ENCODE results near the gene RPS24. TPM values are rescaled to one million over a fixed set of nuclear protein-coding genes. Genes with fewer than 3 reads are reported as not detected.
A peak's percentile ranks its signal among the peaks of the same experiment; 100 is the strongest.
"Not testable (repeated sequence)": the region's sequence is repeated elsewhere in the genome, so short reads cannot be mapped to it uniquely, and the experiment has no call there.

Gene RPS24
- total RNA-seq, 1 donor from 2014 or later: 1,050 TPM

- DNase-seq (ENCODE audit: low spot score): no peak
These were observed 13.7 kb downstream of the RPS24 start for GRCh38 chr10:78047314-78047891.

DNA sequence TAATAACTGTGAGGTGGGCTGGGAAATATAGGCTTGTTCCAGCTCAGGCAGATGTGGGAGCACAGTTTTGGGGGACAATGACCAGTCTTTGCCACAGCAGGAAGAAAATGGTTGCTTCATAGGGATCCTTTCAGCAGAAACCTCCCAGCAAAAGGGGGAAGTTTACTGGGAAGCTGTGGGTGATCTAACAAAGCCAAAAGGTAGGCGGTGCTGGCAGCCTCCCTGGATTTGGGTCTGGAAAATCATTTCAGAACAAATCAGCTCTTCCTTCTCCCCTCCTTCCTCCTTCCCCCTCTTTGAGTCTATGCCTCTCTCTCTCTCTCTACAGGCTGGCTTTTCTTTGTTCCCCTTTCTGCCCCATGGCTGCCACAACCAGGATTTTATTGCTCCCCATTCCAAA, 16.2 kb downstream of the RPS24 start:
- no peak for DNase-seq (ENCODE audit: low spot score)

GRCh38 chr10:78053211-78053868, 19.7 kb downstream of the RPS24 start:
- DNase-seq (ENCODE audit: low spot score): no peak

DNA sequence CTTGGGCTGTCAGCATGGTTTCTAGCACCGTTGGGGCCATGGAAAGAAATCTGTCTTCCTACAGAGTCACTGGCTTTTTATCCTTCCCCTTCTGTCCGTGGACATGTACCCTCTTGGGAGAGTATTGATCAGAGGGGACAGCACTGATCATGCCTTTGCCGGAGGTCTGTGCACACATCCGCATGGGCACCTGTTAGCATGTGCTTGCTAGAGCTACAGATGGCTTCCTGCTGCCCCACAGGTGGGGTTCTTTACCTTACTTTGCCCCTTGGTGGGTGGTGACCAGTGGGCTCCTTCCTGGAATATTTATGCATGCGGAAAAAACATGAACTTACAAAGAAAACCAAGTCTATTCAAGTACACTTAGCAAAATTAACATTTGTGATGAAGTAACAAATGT, 24.9 kb downstream of the RPS24 start:
- DNase-seq (ENCODE audit: low spot score): no peak

GRCh38 chr10:78059906-78060702, 26.4 kb downstream of the RPS24 start:
- no peak for DNase-seq (ENCODE audit: low spot score)

DNA sequence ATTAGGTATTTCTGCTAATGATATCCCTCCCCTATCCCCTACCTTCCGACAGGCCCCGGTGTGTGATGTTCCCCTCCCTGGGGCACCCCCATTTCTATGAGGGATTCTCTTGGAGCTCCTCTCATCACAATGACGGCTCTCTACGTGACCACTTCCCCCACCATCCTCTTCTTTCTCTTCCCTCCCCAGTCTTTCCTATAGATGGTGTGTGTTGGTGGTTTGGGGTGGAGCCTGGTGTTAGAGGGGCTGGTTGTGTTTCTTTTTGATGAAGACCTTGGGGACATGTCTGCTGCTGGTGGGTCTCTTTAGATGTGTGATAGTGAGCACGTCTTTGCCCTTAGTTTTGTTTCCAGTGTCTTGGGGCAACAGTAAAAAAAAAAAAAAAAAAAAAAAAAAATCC, 28.6 kb downstream of the RPS24 start:
- no peak for DNase-seq (ENCODE audit: low spot score)

DNA sequence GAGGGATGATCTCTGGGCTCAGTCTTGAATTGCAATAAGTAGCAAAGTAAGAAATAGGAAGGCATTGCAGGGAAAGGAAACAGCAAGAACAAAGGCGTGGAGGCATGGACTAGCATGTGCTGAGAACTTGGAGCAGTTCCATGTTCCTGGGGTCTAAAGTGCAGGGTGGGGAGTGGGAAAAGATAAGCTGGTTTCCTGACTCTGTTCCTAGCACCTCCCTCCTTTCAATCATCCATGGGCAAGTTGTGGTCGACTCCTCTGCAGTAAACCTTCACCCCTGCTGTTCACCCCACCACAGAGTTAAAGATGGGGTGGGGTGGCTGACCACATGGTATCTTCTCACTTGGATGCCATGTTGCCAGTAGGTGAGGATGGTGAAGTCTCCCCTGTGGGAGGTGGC, 29.6 kb downstream of the RPS24 start:
- DNase-seq (ENCODE audit: low spot score): no peak

DNA sequence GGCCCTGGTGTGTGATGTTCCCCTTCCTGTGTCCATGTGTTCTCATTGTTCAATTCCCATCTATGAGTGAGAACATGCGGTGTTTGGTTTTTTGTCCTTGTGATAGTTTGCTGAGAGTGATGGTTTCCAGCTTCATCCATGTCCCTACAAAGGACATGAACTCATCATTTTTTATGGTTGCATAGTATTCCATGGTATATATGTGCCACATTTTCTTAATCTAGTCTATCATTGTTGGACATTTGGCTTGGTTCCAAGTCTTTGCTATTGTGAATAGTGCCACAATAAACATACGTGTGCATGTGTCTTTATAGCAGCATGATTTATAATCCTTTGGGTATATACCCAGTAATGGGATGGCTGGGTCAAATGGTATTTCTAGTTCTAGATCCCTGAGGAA, 31.3 kb downstream of the RPS24 start:
- DNase-seq (ENCODE audit: low spot score): not testable (repeated sequence)

GRCh38 chr10:78065611-78066010, 31.9 kb downstream of the RPS24 start:
- DNase-seq (ENCODE audit: low spot score): no peak

GRCh38 chr10:78066012-78066411, 32.3 kb downstream of the RPS24 start:
- no peak for DNase-seq (ENCODE audit: low spot score)

DNA sequence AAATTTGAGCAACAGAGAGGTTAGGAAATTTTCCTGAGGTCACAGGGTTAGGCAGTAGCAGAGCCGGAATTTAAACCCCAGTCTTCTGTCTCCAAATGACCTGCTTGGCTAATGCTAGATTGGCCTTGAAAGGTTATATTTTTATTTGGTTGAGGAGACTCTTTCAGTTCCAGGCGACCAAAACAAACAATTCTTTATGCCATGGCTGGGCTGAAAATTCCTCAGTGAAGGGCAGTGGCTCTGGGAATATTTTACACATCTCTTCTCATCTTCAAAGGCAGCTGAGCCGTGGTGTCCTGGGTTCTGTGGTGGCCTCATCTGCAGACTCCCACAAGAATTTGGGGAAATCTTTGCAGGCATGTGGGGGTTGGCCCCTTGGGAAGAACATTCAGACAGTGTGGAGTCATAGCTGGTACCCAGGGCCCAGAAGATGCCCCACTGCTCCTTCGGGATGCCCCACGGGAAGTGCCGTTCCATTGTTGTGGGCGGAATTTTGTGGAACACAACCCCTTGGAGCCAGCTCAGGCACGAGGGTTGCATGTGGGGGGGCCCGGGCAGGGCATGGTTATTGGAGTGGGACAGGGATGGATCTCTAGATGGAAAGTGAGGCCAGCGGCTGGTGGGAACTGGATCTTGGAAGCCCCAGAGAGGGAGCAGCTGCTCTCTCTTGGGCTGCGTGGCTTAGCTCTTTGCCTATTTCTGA, 33.2 kb downstream of the RPS24 start:
- DNase-seq (ENCODE audit: low spot score): no peak

DNA sequence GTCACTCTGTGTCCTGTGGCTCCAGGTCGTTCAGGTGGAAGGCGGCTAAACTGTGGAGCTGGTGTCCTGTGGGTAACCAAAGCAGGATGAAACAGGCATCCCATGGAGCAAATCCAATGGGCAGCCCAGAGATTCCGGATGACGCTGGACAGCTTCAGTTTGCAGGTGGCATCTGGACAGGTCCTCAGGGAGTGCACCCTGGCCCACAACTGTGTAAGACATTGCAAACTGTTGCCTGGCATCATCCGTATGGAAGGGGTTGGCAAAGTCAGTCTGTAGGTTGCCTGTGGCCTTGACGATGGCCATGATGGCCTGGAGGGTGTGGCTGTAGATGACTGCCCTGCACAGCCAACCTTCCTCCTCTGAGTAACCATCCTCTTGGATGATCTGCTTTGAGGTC, 35.5 kb downstream of the RPS24 start:
- no peak for DNase-seq (ENCODE audit: low spot score)

DNA sequence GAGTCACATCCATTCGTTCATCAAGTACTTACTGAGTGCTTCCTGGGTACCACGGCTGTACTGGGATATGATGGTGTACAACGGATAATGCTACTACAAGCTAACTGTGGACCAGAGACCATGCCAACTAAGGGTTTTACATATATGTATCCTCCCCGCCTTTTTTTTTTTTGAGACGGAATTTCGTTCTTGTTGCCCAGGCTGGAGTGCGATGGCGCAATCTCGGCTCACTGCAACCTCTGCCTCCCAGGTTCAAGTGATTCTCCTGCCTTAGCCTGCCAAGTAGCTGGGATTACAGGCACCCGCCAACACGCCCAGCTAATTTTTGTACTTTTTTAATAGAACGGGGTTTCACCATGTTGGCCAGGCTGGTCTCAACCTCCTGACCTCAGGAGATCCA, 36.4 kb downstream of the RPS24 start:
- not testable (repeated sequence) for DNase-seq (ENCODE audit: low spot score)

GRCh38 chr10:78070726-78071125, 37.1 kb downstream of the RPS24 start:
- no peak for DNase-seq (ENCODE audit: low spot score)

GRCh38 chr10:78071140-78071856, 37.6 kb downstream of the RPS24 start:
- no peak for DNase-seq (ENCODE audit: low spot score)

GRCh38 chr10:78071857-78072179, 38.2 kb downstream of the RPS24 start:
- no peak for DNase-seq (ENCODE audit: low spot score)

- DNase-seq (ENCODE audit: low spot score): no peak
These were observed 38.8 kb downstream of the RPS24 start for GRCh38 chr10:78072504-78072903.

GRCh38 chr10:78075806-78076205, 42.1 kb downstream of the RPS24 start:
- peak; percentile 24 for DNase-seq (ENCODE audit: low spot score)

DNA sequence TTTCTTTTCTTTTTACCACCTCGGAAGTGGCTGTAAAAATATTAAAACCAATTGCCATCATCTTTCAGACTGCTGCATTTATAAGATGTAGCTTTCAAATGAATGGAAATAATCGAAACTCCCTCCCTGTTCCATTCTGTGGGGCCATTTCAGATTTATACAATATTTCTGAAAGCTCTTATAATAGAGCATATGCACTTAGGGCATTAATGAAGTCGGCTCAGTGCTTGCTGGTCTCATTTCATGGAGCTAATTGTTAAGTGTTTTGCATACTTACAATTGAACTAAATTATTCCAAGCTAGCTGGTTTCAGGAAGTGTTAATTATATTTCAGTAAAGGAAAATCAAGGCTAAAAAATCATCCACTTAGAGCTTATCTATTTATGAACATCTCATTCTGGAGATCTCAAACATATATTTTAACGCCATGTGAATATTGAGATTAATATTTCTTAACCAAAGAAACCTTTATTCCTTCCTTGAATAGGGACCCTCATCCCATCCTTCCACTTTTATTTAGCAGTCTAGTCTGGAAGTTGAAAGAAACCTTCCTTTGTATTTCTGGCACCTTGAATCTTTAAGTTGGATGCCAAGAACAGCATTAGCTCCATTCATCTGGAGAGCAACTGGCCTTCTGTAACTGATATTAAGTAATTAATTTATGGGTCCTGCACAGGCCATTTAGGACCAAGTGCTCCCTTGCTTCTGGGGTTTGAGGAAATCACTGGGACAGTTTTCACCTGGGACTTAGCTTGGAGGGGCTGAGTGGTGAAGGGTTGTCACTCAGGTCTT, 45.1 kb downstream of the RPS24 start:
- DNase-seq (ENCODE audit: low spot score): no peak

GRCh38 chr10:78079411-78079810, 45.7 kb downstream of the RPS24 start:
- DNase-seq (ENCODE audit: low spot score): peak; percentile 45

DNA sequence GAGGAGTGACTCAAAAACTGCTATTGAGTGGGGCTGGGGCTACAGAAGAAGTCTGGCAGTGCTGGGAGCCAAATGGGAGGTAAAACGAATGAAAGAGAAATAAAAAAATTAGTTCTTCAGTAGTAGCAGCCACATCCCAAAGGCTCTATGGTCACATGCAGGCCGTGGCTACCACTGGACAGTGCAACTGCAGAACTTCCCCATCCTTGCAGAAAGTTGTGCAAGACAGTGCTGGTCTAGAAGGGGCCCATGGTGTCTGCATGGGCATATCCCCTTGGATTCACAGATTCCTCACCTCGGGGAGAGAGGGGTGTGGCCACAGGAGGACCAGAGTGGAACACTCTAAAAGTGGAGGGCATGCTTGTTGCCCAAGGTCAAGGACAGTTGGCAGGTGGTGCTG, 47.6 kb downstream of the RPS24 start:
- peak; percentile 30 for DNase-seq (ENCODE audit: low spot score)

Data from mesenteric fat pad (tissue), 1 donor.